Urinary bladder (tissue), 4 donors: ENCODE results near the gene LARP6. TPM values are rescaled to one million over a fixed set of nuclear protein-coding genes. Genes with fewer than 3 reads are reported as not detected.

Experiments
- DNase-seq: peaks from one replicate; pipeline ENCODE4 v3.0.0-alpha.2; 2015; ENCODE audit errors: extremely low spot score
- H3K27ac ChIP-seq: one replicate; pipeline ENCODE4 v1.5.1; 2013; ENCODE audit warnings: low read depth, mild to moderate bottlenecking, moderate library complexity
- H3K36me3 ChIP-seq: one replicate; pipeline ENCODE4 v1.6.1; 2013; ENCODE audit warnings: mild to moderate bottlenecking, moderate library complexity; ENCODE audit not compliant: insufficient read depth
- H3K4me1 ChIP-seq: one replicate; pipeline ENCODE4 v1.6.1; 2013; ENCODE audit warnings: mild to moderate bottlenecking, moderate library complexity; ENCODE audit not compliant: insufficient read depth
- H3K4me3 ChIP-seq: one replicate; pipeline ENCODE4 v1.5.1; 2013; ENCODE audit warnings: low read depth, low read length
- WGBS: extraction: QIAGEN DNeasy Blood & Tissue Kit; methylation state at CpG from one replicate; pipeline ENCODE4 v1.1.7; 2013; 5-methylcytosine and 5-hydroxymethylcytosine counted together
- polyA plus RNA-seq: library from polyadenylated mRNA; stranded (reverse); fragments of 200-250 nt; gene quantifications from one replicate; pipeline ENCODE4 v1.2.3, GENCODE V29; 2013
- total RNA-seq: library from RNA; depleted of rRNA; stranded (reverse); fragments of >200 nt; gene quantifications from one replicate; pipeline ENCODE4 v1.2.3, GENCODE V29; 2014
- donor health status: healthy with polysubstance abuse.
- donor health status: healthy.

LARP6 gene
- total and polyA plus RNA-seq, 2 donors: 6.9 to 16.7 TPM

DNA sequence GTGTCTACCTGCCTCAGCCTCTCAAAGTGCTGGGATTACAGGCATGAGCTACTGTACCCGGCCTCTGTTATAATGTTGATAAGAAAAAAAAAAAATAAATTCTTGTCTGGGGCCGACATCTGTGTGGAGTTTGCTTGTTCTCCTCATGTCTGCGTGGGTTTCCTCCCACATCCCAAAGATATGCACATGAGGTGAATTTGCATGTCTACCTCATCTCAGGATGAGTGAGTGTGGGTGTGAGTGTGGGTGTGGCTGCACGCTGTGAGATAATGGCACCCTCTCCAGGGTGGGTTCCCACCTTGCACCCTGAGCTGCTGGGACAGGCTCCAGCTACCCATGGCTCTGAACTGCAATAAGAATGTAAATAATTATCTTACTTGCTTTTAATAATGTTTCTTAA is 64.7 kb downstream of the LARP6 start:
- Histone ChIP-seq H3K27ac (no peak overlapping the region), H3K4me3 (no peak overlapping the region), H3K4me1 (no peaks in the 10 kb centered on the region), H3K36me3 (no peaks in the 10 kb centered on the region)
- no peak for DNase-seq
- 59% methylated on average over 4 of the region's 4 CpGs for WGBS

DNA sequence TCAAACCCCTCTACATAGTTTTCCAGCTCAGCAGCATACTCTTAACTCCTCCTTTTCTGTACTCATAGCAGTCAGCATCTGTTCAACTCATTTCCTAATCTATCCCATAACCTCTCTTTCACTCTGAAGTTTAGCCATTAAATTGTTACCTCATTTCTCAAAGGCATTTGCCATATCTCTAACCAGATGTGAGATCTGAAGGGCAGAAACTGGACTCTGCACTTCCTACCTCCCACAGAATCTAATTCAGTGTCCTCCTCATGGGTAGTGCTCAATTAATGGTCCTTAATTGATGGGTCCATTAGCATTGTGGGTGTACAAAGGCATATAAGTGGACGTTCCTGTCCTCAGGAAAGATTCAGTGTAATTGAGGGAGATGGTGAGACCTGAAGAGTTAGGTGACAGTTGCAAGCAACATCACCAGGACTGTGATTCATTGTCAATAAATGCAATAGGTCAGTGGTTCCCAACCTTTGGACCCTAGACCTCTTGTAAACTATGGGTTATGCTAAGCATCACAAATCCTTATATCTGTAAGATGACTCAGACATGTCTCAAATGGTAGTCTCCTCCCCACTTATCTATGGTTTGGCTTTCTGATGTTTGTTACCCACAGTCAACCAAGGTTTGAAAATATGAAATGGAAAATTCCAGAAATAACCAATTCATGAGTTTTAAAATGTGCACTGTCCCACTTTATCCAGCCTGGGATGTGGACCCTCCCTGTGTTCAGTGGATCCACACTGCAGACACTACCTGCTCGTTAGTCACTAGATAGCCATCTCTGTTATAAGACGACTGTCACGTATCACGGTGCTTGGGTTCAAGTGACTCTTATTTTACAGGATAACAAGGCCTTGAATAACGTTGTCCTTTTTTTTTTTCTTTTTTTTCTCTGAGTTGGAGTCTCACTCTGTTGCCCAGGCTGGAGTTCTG is 65.6 kb downstream of the LARP6 start:
- DNase-seq: no peak
- 78% methylated on average over 6 of the region's 6 CpGs for WGBS

DNA sequence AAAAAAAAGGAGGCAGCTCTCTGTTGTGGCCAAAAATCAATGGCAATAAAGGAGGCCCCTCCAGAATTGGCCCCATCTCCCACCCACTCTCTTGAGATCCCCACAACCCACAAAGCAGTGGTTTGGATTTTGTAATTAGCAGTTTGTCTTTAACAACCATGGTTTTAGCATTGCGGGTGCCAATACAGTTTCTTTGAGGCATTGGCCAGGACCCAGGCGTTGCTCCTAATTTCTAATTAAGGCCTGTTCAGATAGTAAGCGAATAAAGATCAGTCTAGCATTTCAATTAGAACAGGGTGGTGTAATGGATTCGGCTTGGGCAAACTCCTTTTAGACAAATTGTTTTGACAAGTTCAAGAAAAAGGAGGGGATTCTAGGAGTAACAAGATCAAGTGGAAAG is 67.0 kb downstream of the LARP6 start:
- Histone ChIP-seq H3K27ac (no peak overlapping the region), H3K36me3 (no peaks in the 10 kb centered on the region), H3K4me1 (no peaks in the 10 kb centered on the region), H3K4me3 (no peak overlapping the region)
- 92% methylated on average over 4 of the region's 4 CpGs for WGBS
- DNase-seq: no peak

More for the DNA sequence above, 65.6 kb downstream of the LARP6 start:
- no peak overlapping the region for H3K4me3 ChIP-seq
- H3K27ac ChIP-seq: no peak overlapping the region
- no peaks in the 10 kb centered on the region for H3K36me3 ChIP-seq
- no peaks in the 10 kb centered on the region for H3K4me1 ChIP-seq

GRCh38 chr15:70783610-70784022 is 70.3 kb downstream of the LARP6 start:
- Histone ChIP-seq H3K36me3 (no peaks in the 10 kb centered on the region), H3K4me3 (no peak overlapping the region), H3K27ac (no peak overlapping the region), H3K4me1 (no peaks in the 10 kb centered on the region)
- DNase-seq: no peak
- WGBS: 54% methylated on average over 6 of the region's 6 CpGs

DNA sequence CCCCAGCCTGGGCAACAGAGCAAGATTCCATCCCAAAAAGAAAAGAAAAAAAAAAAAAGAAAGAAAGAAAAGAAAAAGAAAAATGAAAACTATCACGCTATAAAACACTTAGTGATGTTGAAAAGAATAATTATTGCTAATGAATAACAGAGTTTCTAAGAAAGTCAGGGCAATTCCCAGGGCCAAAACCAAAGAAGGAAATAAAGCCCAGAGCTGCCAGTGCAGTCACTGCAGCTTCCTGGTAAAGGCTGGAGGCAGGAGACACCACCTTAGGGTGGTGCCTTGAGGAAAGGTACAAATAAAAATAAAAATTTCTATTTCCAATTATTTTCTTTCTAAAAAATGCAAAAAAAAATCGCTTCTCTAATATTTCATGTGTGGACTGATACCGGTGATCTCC is 70.9 kb downstream of the LARP6 start:
- no peak overlapping the region for H3K27ac ChIP-seq
- 85% methylated on average over 3 of the region's 3 CpGs for WGBS
- DNase-seq: no peak
- H3K36me3 ChIP-seq: no peaks in the 10 kb centered on the region
- no peak overlapping the region for H3K4me3 ChIP-seq
- H3K4me1 ChIP-seq: no peaks in the 10 kb centered on the region

DNA sequence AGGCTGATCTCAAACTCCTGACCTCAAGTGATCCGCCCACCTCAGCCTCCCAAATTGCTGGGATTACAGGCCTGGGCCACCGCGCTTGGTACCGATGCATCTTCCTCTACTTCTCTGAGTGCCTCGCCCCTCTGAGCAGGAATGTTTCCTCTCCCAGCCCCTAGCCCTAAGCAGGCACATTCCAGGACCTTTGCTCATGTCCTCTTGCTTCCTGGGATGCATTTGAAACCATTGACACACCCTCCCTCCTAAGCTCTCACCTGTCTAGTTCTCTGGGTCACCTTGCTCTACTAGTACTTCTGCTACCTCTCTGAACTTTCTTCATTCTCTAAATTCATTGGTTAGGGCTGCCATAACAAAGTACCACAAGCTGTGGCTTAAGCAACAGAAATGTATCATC is 72.7 kb downstream of the LARP6 start:
- WGBS: 89% methylated on average over 5 of the region's 5 CpGs
- DNase-seq: no peak

More for the DNA sequence above, 72.7 kb downstream of the LARP6 start:
- no peak overlapping the region for H3K27ac ChIP-seq
- no peak overlapping the region for H3K4me3 ChIP-seq
- no peaks in the 10 kb centered on the region for H3K36me3 ChIP-seq
- H3K4me1 ChIP-seq: no peaks in the 10 kb centered on the region

Other genes starting within 250 kb of the LARP6 start
- 195 TPM for gene UACA, start 90.6 kb downstream of the LARP6 start, total RNA-seq
- 12.8 TPM for gene UACA, start 90.6 kb downstream of the LARP6 start, polyA plus RNA-seq
- 5.0 TPM for gene THAP10, start 38.3 kb upstream of the LARP6 start, total RNA-seq
- gene THAP10, start 38.3 kb upstream of the LARP6 start, polyA plus RNA-seq: 3.8 TPM
- 35.3 TPM for gene LRRC49, start 38.7 kb upstream of the LARP6 start, total RNA-seq
- gene LRRC49, start 38.7 kb upstream of the LARP6 start, polyA plus RNA-seq: 6.5 TPM